Measurements from ENCODE around the gene PHF20.
"Not testable (repeated sequence)": the region's sequence is repeated elsewhere in the genome, so short reads cannot be mapped to it uniquely, and the experiment has no call there.

PHF20 gene

DNA sequence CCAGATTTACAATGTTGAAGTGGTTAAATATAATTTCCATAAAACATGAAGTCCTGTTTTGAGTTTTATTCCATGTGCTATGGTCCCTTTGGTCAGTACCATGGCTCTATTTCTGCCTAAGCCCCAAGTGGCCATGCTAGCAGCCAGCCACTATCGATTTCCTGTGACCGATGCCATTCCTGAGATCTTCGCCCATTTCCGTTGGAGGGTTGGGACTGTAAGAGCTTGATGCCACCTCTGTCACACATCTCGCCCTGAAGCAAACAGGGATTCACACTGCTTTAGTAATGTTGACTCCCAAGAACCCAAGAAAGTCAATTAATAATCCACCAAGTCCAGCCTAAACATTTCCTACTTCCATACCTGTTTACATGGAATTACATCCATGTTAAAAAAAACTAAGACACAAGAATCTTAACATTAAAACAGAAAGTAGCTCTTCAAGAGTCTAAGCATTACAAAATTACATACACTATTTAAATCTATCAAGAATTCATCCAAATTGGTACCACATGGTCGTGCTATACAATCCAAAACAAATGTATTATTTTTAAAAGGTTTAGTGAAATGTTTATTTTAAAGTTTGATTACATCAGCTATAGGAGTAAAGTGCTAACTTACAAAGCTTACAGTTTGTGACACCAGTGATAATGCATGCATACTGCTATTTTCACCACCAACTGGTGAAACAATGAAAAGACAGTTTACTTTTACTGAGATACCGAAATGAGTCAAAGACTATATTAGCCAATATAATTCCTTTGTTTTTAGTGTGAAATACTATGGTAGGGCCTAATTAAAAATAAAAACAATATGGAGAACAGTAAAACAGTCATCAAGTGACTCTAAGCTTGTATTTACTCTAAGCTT lies 32.3 kb upstream of the PHF20 start:
- no peak for DNase-seq

DNA sequence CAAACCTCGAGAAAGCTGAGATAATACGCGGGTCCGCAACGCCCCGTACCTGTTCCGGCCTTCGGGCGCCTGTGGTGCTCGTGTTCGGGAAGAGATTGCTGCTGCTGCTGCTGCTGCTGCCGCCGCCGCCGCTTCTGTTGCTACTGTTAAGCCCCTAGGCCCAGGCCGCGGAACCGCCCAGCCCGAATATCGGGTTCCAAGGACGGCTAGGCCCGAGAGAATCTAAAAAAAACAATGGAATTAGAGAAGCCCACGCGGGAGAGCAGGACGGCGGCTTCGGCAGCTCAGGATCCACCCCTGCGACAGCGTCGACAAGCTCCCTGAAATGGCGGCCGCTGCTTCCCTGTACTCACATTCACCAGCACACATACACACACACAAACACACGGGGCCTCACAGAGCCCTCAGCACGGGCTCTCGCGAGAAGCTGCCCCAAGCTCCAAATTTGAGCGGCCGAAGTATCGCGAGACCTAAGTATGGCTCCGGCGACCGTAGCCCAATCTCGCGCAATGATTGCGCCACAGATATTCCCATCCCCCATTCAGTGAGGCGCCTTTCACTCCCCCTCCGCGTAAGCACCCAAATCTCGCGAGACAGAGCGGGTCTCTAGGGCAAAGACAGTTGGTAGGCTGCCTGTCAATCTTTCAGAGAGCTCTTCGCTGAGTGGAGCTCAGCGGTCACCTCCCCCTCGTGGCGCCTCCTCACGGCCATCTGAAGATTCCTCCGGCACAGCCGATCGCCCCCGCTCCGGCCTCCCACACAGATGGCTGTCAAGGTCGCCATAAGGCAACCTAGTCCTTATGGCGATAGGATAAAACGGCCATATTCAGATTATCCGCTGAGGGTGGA lies 29.7 kb upstream of the PHF20 start, which contains the start of gene RBM39:
RBM39 (minus strand) TSS at position 369 of the 849 bp plus-strand sequence. CDS start 1,386 bp downstream, outside the sequence.
- DNase-seq, result peak; percentile 98

- no peak for DNase-seq
These were observed 28.9 kb upstream of the PHF20 start for GRCh38 chr20:35742741-35743523.

DNA sequence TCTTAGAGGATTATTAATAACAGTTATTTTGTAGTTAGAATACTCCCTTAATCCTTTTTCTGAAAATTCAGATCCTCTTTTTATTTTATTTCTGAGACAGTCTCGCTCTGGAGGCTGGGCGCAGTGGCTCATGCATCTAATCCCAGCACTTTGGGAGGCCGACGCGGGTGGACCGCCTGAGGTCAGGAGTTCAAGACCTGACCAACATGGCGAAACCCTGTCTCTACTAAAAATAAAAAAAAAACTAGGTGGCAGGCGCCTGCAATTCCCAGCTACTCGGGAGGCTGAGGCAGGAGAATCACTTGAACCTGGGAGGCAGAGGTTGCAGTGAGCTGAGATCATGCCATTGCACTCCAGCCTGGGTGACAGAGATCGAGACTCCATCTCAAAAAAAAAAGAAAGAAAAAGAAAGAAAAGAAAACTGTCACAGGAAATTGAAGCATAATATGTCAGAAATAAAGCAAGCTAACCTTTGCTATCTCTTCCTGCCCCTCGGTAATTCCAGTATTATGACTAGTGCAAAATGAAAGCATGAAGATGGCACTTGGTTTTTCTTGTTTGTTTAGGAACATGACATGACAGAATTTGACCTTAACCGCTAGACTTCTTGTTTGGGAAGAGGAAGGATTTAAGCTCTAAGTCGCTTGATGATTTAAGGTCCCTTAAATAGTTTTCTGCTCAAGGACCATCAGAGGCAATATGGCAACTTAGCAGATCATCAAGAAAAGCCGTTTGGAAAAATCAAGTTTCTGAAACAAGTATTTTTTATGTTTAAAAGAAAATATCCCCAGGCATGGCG lies 27.9 kb upstream of the PHF20 start:
- DNase-seq, result no peak

GRCh38 chr20:35744492-35744841 lies 27.3 kb upstream of the PHF20 start:
- DNase-seq, result not testable (repeated sequence)

- no peak for DNase-seq
These were observed 21.2 kb upstream of the PHF20 start for GRCh38 chr20:35750611-35751010.

DNA sequence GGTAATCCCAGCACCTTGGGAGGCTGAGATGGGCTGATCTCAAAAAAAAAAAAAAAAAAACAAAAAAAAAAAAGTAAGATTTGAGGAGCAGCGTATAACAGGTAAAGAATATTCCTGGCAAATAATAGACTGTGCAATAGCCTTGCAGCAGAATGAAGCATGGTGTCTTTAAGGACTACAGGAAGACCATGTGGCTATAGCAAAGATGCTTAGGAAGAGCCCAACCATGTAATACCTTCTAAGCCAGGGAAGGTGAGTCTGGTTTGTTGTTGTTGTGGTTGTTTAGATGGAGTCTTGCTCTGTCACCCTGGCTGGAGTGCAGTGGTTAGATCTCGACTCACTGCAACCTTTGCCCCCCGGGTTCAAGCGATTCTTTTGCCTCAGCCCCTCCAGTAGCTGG lies 15.4 kb upstream of the PHF20 start:
- no peak for DNase-seq

DNA sequence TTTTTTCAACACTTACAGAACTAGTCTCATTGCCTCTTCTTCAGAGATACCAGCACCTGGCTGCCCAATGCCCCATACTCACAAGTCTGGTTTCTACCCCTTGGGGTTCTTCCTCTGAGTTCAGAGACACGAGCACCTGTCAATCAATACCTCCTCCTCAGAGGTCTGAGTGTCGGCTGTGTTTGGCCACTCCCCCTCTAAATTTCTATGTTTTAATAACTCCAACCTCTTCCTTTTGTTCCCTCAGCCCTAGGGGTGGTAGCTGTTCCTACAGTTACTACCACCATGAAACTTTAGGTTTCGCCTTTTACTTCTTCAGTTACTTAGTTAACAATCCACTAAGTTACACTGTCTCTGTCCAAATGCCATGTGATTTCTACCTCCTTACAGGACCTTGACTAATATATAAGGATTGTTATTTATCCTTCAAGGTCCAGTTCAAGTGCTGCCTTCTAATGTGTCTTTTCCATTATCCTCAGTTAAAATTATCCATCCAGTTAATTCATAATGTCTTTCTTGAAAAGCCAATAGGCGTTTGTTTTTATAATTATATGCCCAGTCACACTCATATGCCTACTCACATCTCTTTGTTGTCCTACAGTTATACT lies 14.6 kb upstream of the PHF20 start:
- DNase-seq, result no peak

DNA sequence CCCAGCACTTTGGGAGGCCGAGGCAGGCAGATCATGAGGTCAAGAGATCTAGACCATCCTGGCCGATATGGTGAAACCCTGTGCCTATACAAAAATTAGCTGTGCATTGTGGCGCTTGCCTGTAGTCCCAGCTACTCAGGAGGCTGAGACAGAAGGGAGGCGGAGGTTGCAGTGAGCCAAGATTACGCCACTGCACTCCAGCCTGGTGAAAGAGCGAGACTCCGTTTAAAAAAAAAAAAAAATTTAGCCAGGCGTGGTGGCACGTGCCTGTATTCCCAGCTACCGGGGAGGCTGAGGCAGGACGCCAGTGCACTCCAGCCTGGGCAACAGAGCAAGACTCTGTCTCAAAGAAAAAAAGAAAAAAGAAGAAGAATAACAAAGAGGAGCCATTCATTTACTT lies 10.3 kb upstream of the PHF20 start:
- DNase-seq, result not testable (repeated sequence)

GRCh38 chr20:35762461-35762860 lies 9.4 kb upstream of the PHF20 start:
- DNase-seq, result no peak

GRCh38 chr20:35764936-35765335 lies 6.9 kb upstream of the PHF20 start:
- not testable (repeated sequence) for DNase-seq

- DNase-seq, result no peak
These were observed 5.0 kb upstream of the PHF20 start for GRCh38 chr20:35766843-35767242.

DNA sequence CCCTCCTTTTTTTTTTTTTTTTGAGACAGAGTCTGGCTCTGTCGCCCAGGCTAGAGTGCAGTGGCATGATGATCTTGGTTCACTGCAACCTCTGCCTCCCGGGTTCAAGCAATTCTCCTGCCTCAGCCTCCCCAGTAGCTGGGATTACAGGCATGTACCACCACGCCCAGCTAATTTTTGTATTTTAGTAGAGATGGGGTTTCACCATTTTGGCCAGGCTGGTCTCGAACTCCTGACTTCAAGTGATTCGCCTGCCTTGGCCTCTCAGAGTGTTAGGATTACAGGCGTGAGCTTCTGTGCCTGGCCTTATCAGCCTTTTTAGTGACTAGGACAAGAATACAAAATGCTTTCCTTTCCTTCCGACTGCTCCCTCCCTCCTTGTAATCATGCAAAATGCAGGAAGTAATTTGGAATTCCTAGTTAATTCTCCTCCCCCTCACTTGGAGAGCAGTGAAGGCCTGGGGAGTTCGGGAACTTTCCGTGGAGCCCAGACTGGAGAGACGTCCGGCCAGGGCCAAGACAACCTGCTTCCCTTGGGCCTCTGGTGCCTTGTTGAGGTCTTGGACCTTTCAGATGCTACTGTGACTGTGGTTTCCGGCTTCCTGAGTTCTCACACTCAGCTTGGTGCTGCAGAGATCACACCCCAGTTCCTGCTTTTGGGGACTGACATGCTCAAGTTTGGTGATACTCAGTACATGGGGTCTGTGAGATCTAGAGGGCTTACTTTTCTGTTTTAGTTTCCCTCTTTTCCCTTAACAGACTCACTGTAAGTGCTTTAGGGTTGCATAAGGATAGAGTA lies 3.9 kb upstream of the PHF20 start:
- DNase-seq, result no peak

- no peak for DNase-seq
These were observed 2.8 kb upstream of the PHF20 start for GRCh38 chr20:35768731-35769664.

GRCh38 chr20:35771367-35771688 lies 487 bp upstream of the PHF20 start:
- DNase-seq, result no peak

DNA sequence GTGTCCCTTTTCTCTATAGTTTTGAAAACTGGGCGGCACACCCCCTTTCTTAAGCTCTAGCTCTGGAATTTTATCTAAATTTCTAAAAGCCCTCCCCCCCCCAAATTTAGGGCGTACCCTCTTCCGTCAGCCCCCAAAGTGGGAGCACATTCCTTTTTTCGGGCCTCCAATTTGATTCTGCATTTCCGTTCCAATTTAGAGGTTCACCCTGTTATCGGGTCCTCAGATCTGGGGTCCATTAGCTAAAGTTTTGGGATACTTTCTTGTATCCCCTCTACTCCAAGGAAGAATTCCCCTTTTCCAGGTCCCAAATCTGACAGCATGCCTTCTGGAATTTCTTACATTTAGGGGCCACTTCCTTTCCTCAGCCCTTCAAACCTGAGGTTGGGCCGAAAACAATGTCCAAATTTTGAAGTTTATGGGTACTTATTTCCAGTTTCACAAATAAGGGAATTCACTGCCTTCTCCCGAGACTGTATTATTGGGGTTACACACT lies 796 bp downstream of the PHF20 start:
- no peak for DNase-seq

DNA sequence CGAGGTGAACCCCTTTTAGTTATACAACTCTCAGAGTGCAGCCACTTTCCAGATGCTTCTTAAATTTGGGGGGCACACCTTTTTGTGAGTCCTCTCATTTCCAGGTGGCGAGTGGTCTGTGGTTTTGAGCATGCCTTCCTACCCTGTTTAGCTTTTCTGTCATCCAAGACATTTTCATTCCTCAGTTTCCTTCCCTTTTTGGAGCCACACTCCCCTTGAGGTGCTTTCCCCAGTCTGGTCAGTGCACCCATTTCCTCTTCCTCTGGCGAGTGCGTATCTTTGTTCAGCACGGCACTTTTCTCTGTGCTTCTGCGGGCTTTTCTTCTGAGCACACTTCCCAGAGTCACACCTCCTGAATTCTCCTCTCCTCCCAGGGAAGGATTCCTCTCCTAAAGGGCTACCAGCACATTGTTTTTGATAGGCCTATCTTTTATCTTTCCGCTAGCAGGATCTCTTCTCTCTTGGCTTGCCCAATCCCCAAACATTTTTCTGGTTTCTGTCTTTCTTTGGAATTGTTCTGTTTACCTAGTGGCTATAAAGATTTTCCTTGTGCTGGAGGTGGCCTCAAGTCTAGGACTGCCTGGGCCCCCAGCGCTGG lies 1.4 kb downstream of the PHF20 start:
- no peak for DNase-seq

- DNase-seq, result no peak
These were observed 2.6 kb downstream of the PHF20 start for GRCh38 chr20:35774391-35774790.

DNA sequence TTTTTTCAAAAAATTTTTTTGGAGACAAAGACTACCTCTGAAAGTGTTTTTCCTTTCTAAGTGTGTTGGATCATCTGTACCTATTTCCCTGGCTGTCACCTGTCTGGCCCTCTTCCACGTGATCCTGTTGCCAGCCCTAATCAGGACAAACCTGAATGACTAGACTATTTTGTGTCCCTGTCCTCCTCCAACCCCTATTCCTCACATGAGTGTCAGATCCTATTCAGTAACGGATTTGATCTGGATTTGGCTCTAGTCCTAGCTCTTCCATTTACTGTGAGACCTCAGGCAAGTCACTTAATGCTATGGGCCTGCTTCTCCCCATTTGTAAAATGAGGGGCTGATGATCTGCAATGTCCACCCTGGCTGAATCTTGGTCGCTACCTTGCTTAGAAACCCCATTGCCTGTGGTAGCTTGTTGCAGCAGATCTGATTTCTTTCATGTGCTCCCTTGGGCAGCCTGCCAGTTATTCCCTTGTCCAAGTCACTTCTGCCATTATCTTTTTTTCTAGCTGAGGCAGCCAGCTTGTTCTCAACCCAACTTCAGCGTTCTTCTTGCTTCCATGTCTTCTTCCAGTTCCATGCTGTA lies 4.8 kb downstream of the PHF20 start:
- DNase-seq, result no peak

All from NCI-H187 treated with DMSO at 0.1 percent for 48 hours (cell line).